PC-9 (cell line): ENCODE data around the gene PMPCB. TPM values are rescaled to one million over a fixed set of nuclear protein-coding genes. Genes with fewer than 3 reads are reported as not detected.

Experiments
- BruUV-seq: library from RNA; stranded (reverse); fragments of 400-500 nt; replicated peaks from 2 replicates; lab custom pipeline; 2021; lab: Mats Ljungman, UMichigan
- CTCF ChIA-PET: fragments of 300-600 bp; sonication (Branson Sonifier 250); formaldehyde crosslinking; loops from one replicate; lab custom pipeline; 2022; ENCODE audit warnings: antibody characterized with exemption; lab: Charles Lee
- POLR2A ChIA-PET: fragments of 300-600 bp; sonication (Branson Sonifier 250); formaldehyde crosslinking; loops from one replicate; lab custom pipeline; 2022; ENCODE audit warnings: antibody characterized with exemption; ENCODE audit not compliant: unreplicated experiment; lab: Charles Lee
- DNase-seq, 2 experiments: peaks; one replicate each; pipeline versions ENCODE4 v3.0.0 to v3.0.0-alpha.2; 2015 to 2022; ENCODE audit warnings: mixed read lengths in 1 of 2
- H2AFZ ChIP-seq: fragments of 200-600 bp; sonication (generic); 2 replicates; pipeline ENCODE4 v1.8.1; 2017; ENCODE audit warnings: antibody characterized with exemption
- H3F3A ChIP-seq: fragments of 200-600 bp; sonication (generic); 2 replicates; pipeline ENCODE4 v1.8.1; 2017; ENCODE audit warnings: antibody characterized with exemption, mild to moderate bottlenecking, low read depth; ENCODE audit not compliant: insufficient read depth
- H3K27ac ChIP-seq: fragments of 200-600 bp; sonication (generic); 2 replicates; pipeline ENCODE4 v1.6.1; 2016; ENCODE audit warnings: mixed run types
- H3K27me3 ChIP-seq: fragments of 200-600 bp; sonication (generic); 2 replicates; pipeline ENCODE4 v1.6.1; 2016; ENCODE audit warnings: low read depth, mixed run types; ENCODE audit not compliant: insufficient read depth
- H3K36me3 ChIP-seq: fragments of 200-600 bp; sonication (generic); 2 replicates; pipeline ENCODE4 v1.6.1; 2016; ENCODE audit warnings: low read depth, mixed run types
- H3K4me1 ChIP-seq: fragments of 200-600 bp; sonication (generic); replicated peaks from 2 replicates; pipeline ENCODE4 v1.6.1; 2016; ENCODE audit warnings: mixed run types; ENCODE audit not compliant: insufficient read depth
- H3K4me2 ChIP-seq: fragments of 200-600 bp; sonication (generic); 2 replicates; pipeline ENCODE4 v1.6.1; 2017; ENCODE audit warnings: mixed run types
- H3K4me3 ChIP-seq: fragments of 200-600 bp; sonication (generic); 2 replicates; pipeline ENCODE4 v1.6.1; 2016; ENCODE audit warnings: mixed run types
- H3K79me2 ChIP-seq: fragments of 200-600 bp; sonication (generic); 2 replicates; pipeline ENCODE4 v1.6.1; 2017; ENCODE audit warnings: low read depth, mixed run types
- H3K9me2 ChIP-seq: fragments of 200-600 bp; sonication (generic); 2 replicates; pipeline ENCODE4 v1.8.1; 2017; ENCODE audit warnings: mild to moderate bottlenecking; ENCODE audit not compliant: insufficient read depth
- H3K9me3 ChIP-seq: fragments of 200-600 bp; sonication (generic); 2 replicates; pipeline ENCODE4 v1.8.1; 2016; ENCODE audit warnings: low read depth; ENCODE audit not compliant: insufficient read depth
- H4K20me1 ChIP-seq: fragments of 200-600 bp; sonication (generic); 2 replicates; pipeline ENCODE4 v1.8.1; 2017; ENCODE audit not compliant: insufficient read depth
- EZH2 ChIP-seq: fragments of 200-600 bp; sonication (generic); IDR thresholded peaks from 2 replicates; pipeline ENCODE4 v1.8.0; 2017; ENCODE audit warnings: antibody characterized with exemption, low read depth
- intact Hi-C: fragments of 100-400 bp; cut with micrococcal nuclease; formaldehyde crosslinking; loops from one replicate; pipeline ENCODE4 v1.10.0; 2022; ENCODE audit not compliant: unreplicated experiment
- total RNA-seq: library from RNA; stranded (reverse); gene quantifications from 2 replicates; pipeline ENCODE4 v1.2.3, GENCODE V29; 2021
- TF ChIP-seq, protein P1 (sequence below): fragments of 200-600 bp; sonication (generic); conservative IDR thresholded peaks from 2 replicates; pipeline ENCODE4 v1.6.1; 2017; ENCODE audit warnings: mixed run types, antibody characterized with exemption, mild to moderate bottlenecking, moderate library complexity

The PMPCB gene
- total RNA-seq, 1 experiment from 2014 or later = 78.1 TPM

DNA sequence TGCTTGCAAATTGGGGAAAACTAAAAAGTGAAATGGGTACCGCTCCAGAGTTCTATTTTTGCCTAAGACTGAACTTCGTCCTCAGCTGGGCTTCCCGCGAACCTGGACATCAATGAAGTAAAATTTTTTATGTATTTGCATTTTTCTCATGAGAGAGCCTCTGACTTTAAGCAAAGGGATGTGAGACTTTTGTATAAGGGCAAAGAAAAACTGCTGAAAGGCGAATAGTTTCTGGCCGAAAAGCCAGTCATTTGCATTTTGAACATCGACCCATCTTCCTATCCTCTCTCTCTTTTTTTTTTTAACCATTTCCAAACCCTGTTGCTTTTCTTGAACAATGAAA lies 573 bp downstream of the PMPCB start:
- ChIA-PET POLR2A (interaction anchor here (0.6 kb wide), 2 partner anchors 8 to 98 kb away, joined by 4 to 18 read pairs; no protein-coding TSS in a partner anchor), CTCF (no interaction called here)
- H3F3A ChIP-seq = peaks cover 8% of the 10 kb centered on the region; the same call in 1 of the 2 replicates
- peak overlapping the region; percentile 89 for H3K4me3 ChIP-seq
- no peak for DNase-seq
- peaks cover 5% of the 10 kb centered on the region; the same call in 1 of the 2 replicates for H4K20me1 ChIP-seq
- peaks cover 21% of the 10 kb centered on the region for H3K79me2 ChIP-seq
- H3K4me2 ChIP-seq = peak overlapping the region; percentile 86
- peaks cover 23% of the 10 kb centered on the region for H3K36me3 ChIP-seq
- H3K4me1 ChIP-seq = peaks cover 16% of the 10 kb centered on the region
- H3K9me3 ChIP-seq = no peaks in the 10 kb centered on the region
- H3K9me2 ChIP-seq = no peaks in the 10 kb centered on the region
- peak overlapping the region; percentile 90 for H2AFZ ChIP-seq
- intact Hi-C loops = loop anchor here (1.0 to 10.0 kb wide), 4 partner anchors 46 to 203 kb away; partner anchors contain the start of genes DNAJC2 and NAPEPLD
- H3K27ac ChIP-seq = peak overlapping the region; percentile 45; the same call in 1 of the 2 replicates
- BruUV-seq = no TSS peak
- no peaks in the 10 kb centered on the region for H3K27me3 ChIP-seq
- TF ChIP-seq EZH2 = no peak
- TF ChIP-seq, protein P1, sequence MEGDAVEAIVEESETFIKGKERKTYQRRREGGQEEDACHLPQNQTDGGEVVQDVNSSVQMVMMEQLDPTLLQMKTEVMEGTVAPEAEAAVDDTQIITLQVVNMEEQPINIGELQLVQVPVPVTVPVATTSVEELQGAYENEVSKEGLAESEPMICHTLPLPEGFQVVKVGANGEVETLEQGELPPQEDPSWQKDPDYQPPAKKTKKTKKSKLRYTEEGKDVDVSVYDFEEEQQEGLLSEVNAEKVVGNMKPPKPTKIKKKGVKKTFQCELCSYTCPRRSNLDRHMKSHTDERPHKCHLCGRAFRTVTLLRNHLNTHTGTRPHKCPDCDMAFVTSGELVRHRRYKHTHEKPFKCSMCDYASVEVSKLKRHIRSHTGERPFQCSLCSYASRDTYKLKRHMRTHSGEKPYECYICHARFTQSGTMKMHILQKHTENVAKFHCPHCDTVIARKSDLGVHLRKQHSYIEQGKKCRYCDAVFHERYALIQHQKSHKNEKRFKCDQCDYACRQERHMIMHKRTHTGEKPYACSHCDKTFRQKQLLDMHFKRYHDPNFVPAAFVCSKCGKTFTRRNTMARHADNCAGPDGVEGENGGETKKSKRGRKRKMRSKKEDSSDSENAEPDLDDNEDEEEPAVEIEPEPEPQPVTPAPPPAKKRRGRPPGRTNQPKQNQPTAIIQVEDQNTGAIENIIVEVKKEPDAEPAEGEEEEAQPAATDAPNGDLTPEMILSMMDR = no peak

DNA sequence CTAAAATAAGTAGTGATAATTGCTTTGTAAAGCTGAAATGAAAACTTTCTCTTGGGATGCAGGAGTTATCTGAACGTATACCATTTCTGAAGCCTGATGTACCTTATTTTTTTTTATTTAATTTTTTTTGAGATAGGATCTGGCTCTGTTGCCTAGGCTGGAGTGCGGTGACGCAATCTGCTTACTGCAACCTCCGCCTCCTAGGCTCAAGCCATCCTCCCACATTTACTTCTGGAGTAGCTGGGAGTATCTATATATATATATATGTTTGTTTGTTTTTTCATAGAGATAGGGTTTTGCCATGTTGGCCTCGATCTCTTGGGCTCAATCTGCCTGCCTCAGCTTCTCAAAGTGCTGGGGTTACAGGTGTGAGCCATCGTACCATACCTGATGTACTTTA lies 2.4 kb downstream of the PMPCB start:
- intact Hi-C loops = loop anchor here (10.0 kb wide), 1 partner anchor 205 kb away; no protein-coding TSS in a partner anchor
- H4K20me1 ChIP-seq = peaks cover 5% of the 10 kb centered on the region; the same call in 1 of the 2 replicates
- peaks cover 35% of the 10 kb centered on the region for H3K36me3 ChIP-seq
- no peaks in the 10 kb centered on the region for H3K9me3 ChIP-seq
- H2AFZ ChIP-seq = no peak overlapping the region
- H3K79me2 ChIP-seq = peaks cover 21% of the 10 kb centered on the region
- no peaks in the 10 kb centered on the region for H3K9me2 ChIP-seq
- ChIA-PET CTCF (no interaction called here), POLR2A (interaction anchor here (0.6 kb wide), 1 partner anchor 192 kb away, joined by 3 read pairs; no protein-coding TSS in a partner anchor)
- H3K27ac ChIP-seq = no peak overlapping the region
- H3K4me2 ChIP-seq = no peak overlapping the region
- no TSS peak for BruUV-seq
- peaks cover 16% of the 10 kb centered on the region for H3K4me1 ChIP-seq
- peaks cover 12% of the 10 kb centered on the region; the same call in 1 of the 2 replicates for H3F3A ChIP-seq
- H3K4me3 ChIP-seq = no peak overlapping the region
- H3K27me3 ChIP-seq = no peaks in the 10 kb centered on the region
- TF ChIP-seq EZH2 = no peak
- TF ChIP-seq, protein P1 = no peak
- DNase-seq = no peak

DNA sequence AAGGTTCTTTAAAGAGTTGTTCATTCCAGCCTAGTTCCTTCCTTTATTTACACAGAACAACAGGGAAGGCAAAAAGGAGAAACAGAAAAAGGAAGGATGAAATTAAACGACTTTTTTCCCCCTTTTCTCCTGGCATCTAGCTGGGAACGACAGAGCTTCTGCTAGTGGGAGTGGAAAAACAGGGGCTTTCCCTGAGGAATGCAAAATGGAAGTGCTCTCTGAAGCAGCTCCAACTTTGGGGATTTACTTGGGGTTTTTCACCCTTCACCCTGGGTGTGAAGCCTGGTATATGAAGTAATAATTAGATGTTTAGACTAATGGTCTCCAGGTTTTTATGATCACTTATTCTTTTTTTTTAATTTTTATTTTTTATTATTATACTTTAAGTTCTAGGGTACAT lies 4.2 kb downstream of the PMPCB start:
- intact Hi-C loops = no loop called here
- TF ChIP-seq, protein P1 = no peak
- TF ChIP-seq EZH2 = no peak
- Histone ChIP-seq H2AFZ (no peak overlapping the region), H3K4me1 (peaks cover 16% of the 10 kb centered on the region), H3K9me3 (no peaks in the 10 kb centered on the region), H3K79me2 (peaks cover 21% of the 10 kb centered on the region), H3K36me3 (peaks cover 48% of the 10 kb centered on the region), H4K20me1 (peaks cover 5% of the 10 kb centered on the region; the same call in 1 of the 2 replicates), H3K4me2 (no peak overlapping the region), H3K27ac (no peak overlapping the region), H3K9me2 (no peaks in the 10 kb centered on the region), H3K27me3 (no peaks in the 10 kb centered on the region), H3K4me3 (no peak overlapping the region), H3F3A (peaks cover 18% of the 10 kb centered on the region)
- DNase-seq = no peak
- ChIA-PET POLR2A (no interaction called here), CTCF (no interaction called here)
- no TSS peak for BruUV-seq
